NCI-H2196 (cell line): ENCODE results near the gene GATAD2A.
"Not testable (repeated sequence)": the region's sequence is repeated elsewhere in the genome, so short reads cannot be mapped to it uniquely, and the experiment has no call there.

Experiments used
- DNase-seq: peaks from one replicate; lab custom pipeline; 2025; ENCODE audit not compliant: unreplicated experiment; lab: John Stamatoyannopoulos, UW

Gene GATAD2A, protein sequence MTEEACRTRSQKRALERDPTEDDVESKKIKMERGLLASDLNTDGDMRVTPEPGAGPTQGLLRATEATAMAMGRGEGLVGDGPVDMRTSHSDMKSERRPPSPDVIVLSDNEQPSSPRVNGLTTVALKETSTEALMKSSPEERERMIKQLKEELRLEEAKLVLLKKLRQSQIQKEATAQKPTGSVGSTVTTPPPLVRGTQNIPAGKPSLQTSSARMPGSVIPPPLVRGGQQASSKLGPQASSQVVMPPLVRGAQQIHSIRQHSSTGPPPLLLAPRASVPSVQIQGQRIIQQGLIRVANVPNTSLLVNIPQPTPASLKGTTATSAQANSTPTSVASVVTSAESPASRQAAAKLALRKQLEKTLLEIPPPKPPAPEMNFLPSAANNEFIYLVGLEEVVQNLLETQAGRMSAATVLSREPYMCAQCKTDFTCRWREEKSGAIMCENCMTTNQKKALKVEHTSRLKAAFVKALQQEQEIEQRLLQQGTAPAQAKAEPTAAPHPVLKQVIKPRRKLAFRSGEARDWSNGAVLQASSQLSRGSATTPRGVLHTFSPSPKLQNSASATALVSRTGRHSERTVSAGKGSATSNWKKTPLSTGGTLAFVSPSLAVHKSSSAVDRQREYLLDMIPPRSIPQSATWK

GRCh38 chr19:19404879-19405860 is at the start of gene GATAD2A:
TSS of gene GATAD2A (plus strand) at chr19:19405675. CDS start at chr19:19465346, 59,671 bp downstream.
- peak; percentile 91 for DNase-seq

- DNase-seq = no peak
Measured at GRCh38 chr19:19356500-19356899, 49.0 kb upstream of the GATAD2A start.

- DNase-seq = no peak
Measured at GRCh38 chr19:19356901-19357566, 48.4 kb upstream of the GATAD2A start.

- DNase-seq = peak; percentile 82
Measured at GRCh38 chr19:19361075-19361594, 44.3 kb upstream of the GATAD2A start.

DNA sequence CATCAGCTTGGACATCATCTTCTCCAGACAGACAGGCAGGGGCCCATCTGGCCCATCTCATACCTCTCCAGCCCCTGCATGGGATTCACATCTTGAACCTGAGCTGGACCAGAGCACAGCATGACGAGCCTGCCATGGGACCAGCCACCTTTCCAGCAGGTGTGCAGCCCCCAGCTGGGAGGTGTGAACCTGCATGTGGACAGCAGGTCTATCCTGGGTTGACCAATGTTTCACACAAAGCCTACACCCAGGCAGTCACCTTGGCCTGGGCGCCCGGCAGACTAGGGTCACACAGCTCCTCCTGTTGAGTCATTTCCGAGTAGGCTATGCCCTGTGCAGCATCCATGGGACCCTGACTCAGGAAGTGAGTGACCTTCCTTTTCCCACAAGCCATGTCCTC is 43.4 kb upstream of the GATAD2A start:
- DNase-seq = no peak

- DNase-seq = peak; percentile 72
Measured at GRCh38 chr19:19366434-19367396, 38.8 kb upstream of the GATAD2A start.

DNA sequence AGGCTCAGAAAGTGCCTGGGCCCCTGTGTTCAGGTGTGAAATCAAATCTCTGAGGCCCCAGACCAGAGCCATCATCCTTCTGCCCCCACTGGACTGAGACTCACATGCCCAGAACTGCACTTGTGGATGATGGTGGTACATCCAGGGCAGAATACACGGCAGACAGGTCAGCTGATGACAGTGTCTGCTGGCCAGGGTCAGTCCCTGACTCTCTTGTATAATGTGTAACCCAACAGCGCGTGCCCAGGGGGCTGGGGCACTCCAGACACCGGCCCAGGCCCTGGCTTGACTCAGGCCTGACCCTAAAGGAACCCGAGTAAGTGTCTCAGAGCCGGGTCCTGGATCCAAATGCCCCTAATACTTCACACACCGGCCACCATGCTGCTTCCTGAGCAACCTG is 37.4 kb upstream of the GATAD2A start:
- DNase-seq = no peak

DNA sequence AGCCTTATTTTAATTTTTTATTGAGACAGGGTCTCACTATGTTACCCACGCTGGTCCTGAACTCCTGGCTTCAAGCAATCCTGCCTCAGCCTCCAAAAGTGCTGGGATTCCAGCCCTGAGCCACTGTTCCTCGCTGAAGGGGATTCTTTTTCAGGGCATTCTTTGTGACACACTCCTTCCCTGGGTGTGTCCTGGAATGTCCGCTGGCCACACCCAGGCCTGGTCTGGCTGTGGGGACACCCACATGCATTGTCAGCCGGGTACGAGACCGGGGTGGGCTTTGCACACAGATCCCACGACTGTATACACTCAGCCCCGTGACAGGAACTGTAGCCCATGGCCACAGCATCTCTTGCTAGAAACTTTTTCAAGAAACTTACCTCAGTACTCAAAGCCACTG is 34.4 kb upstream of the GATAD2A start:
- no peak for DNase-seq

GRCh38 chr19:19372656-19373416 is 32.6 kb upstream of the GATAD2A start:
- DNase-seq = no peak

- DNase-seq = no peak
Measured at GRCh38 chr19:19379527-19379926, 25.9 kb upstream of the GATAD2A start.

DNA sequence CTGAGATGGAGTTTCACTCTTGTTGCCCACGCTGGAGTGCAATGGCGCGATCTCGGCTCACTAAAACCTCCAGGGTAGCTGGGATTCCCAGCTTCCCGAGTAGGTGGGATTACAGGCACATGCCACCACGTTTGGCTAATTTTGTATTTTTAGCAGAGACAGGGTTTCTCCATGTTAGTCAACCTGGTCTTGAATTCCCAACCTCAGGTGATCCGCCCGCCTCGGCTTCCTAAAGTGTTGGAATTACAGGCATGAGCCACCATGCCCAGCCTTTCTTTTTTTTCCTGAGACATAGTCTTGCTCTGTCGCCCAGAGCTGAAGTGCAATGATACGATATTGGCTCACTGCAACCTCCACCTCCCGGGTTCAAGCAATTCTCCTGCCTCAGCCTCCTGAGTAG is 25.2 kb upstream of the GATAD2A start:
- DNase-seq = not testable (repeated sequence)

- peak; percentile 59 for DNase-seq
Measured at GRCh38 chr19:19381007-19381926, 24.2 kb upstream of the GATAD2A start.

GRCh38 chr19:19382118-19382517 is 23.4 kb upstream of the GATAD2A start:
- DNase-seq = no peak

- no peak for DNase-seq
Measured at GRCh38 chr19:19384486-19384885, 21.0 kb upstream of the GATAD2A start.

DNA sequence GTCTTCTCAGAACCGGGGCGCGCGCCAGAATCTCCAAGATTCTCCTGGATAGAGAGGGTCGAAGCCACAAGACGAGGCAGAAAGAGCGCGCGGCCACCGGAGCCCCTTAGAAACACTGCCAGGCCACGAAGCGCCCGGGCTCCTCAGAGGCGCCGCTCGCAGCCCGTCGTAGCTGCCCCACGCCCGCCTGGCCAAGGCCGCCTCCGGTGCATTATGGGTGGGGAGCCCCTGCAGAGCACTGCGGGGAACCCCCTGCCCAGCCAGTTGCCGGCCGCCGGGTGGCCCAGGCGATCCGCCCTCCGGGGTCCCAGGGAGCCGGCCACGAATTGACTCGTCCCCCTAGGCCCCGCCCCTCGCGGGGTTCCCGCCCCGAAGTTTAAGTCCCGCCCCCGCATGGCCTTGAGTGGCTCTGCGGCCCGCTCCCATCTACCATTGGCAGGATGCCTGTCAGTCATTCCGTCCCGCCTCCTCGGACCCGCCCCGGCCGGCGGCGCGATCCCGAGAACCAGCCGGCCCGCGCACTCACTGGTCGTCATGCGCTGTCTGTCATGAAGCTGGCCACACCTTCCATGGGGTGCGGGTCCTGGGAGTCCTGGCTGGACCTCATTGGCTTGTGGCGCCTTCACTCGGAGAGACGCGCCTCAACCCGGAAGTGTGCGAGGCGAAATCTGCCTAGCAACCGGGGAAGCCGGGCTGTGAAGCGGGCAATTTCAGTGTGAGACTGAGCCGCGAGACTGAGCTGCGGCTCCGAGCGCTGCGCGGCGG is 20.2 kb upstream of the GATAD2A start:
- peak; percentile 99 for DNase-seq

- no peak for DNase-seq
Measured at GRCh38 chr19:19385896-19386869, 19.3 kb upstream of the GATAD2A start.
